A673 (cell line): ENCODE data around the gene EML6.

Experiments used
- CTCF ChIP-seq: fragments of 300-800, 200-600 bp; sonication (generic); conservative IDR thresholded peaks from 2 replicates; pipeline ENCODE4 v1.5.1; 2017; ENCODE audit warnings: low read depth, mild to moderate bottlenecking, antibody characterized with exemption, low read length, moderate library complexity, mixed read lengths
- EZH2 ChIP-seq: fragments of 200-600 bp; sonication (generic); IDR thresholded peaks from 2 replicates; pipeline ENCODE4 v1.6.1; 2017; ENCODE audit warnings: borderline replicate concordance, low read depth, mild to moderate bottlenecking, mixed read lengths, antibody characterized with exemption, low read length; ENCODE audit not compliant: poor library complexity, severe bottlenecking

DNA sequence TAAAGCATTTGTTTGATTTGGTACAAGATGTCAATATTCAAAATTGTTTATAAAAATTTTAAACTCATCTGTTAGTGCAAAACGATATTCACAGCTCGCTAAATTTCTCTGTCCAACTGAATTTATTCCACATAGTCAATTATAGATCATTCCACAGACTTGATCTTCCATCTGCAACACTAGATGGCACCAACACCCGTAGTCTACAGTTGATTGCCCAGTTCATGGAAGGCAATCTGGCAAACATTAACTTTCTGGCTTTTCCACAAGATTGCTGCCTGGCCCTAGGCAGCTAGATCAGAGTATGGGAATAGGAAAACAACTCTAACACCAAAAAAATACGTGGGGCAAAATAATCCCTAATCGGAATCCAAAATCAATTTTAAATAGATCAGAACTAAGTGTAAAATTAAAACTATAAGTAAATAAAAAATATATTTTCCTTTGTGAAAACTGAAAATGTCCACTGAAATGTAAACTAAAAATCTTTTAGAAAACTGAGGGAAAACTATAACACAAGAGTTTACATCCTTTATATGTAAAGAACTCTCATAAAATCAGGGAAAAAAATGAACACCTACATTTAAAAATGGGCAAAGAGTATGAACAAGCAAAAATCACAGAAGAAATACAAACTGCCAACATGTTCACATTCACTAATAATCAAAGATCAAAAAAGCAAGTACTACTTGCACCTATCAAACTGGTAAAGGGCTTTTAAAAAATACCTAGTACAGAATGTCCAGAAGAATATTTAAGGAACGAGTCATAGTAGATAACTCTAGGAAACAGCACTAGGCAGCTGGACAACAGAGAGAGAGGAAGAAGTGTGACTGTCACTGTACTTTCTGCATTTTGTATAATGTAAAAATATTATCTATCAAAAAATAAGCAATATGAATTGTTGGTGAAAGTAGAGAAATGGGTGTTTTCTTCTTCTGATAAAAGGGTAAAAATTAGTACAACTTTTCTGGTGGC, 291.8 kb downstream of the EML6 start:
- TF ChIP-seq CTCF (peak; percentile 82), EZH2 (no peak)
